Measurements from ENCODE around the gene MYBPH.

Gene MYBPH

GRCh38 chr1:203199002-203199401 is 23.4 kb upstream of the MYBPH start:
- H3K4me2 ChIP-seq (ENCODE audit: low read length, poor library complexity, severe bottlenecking): no peak overlapping the region
- H2AFZ ChIP-seq (ENCODE audit: low read depth, low read length): no peak overlapping the region
- peak overlapping the region; percentile 82 for H3K9ac ChIP-seq (ENCODE audit: low read length)
- peak overlapping the region; percentile 10 for H4K8ac ChIP-seq (ENCODE audit: low read length)
- no peak for DNase-seq
- H3K9me3 ChIP-seq (ENCODE audit: control insufficient read depth, low read length): no peaks in the 10 kb centered on the region
- peak overlapping the region in 1 of 2 experiments; percentile 37 for H3K14ac ChIP-seq (ENCODE audit: low read length in 2 of 2)
- no peaks in the 10 kb centered on the region for H3K36me3 ChIP-seq (ENCODE audit: control insufficient read depth in 1 of 2, insufficient read depth in 2 of 2, low read depth in 1 of 2, low read length in 2 of 2)
- no peak overlapping the region for H2BK15ac ChIP-seq (ENCODE audit: low read depth, poor library complexity, severe bottlenecking)
- H2BK12ac ChIP-seq (ENCODE audit: low read length in 2 of 2): peak overlapping the region; percentile 90
- H3K4me1 ChIP-seq (ENCODE audit: control insufficient read depth, insufficient read depth, low read depth, low read length): peaks cover 14% of the 10 kb centered on the region
- H3K4ac ChIP-seq (ENCODE audit: low read depth in 1 of 2, low read length in 2 of 2): peak overlapping the region; percentile 35 to 79
- peak overlapping the region; percentile 72 for H2AK5ac ChIP-seq (ENCODE audit: low read length, severe bottlenecking)
- H2BK120ac ChIP-seq (ENCODE audit: low read depth, low read length): no peak overlapping the region
- no peaks in the 10 kb centered on the region for H3K27me3 ChIP-seq (ENCODE audit: control insufficient read depth in 1 of 2, insufficient read depth in 1 of 2, low read length in 2 of 2)
- H3K27ac ChIP-seq (ENCODE audit: low read length, poor library complexity, severe bottlenecking): no peak overlapping the region
- H3K23ac ChIP-seq (ENCODE audit: low read length in 2 of 2): no peak overlapping the region
- 96% methylated on average over 3 of the region's 3 CpGs for WGBS
- H3K4me3 ChIP-seq (ENCODE audit: insufficient read depth in 1 of 2, low read depth in 1 of 2, low read length in 2 of 2): peak overlapping the region in 1 of 2 experiments; percentile 36
- H2BK5ac ChIP-seq (ENCODE audit: low read depth, low read length, poor library complexity, severe bottlenecking): no peak overlapping the region
- H3K18ac ChIP-seq (ENCODE audit: low read depth in 1 of 2, low read length in 2 of 2): peak overlapping the region; percentile 49 to 96
- peak overlapping the region; percentile 15 for H4K91ac ChIP-seq (ENCODE audit: low read length)
- H3K79me1 ChIP-seq (replicated peaks; ENCODE audit: low read length, poor library complexity, severe bottlenecking): no peaks in the 10 kb centered on the region

- Histone ChIP-seq H3K9me3 (ENCODE audit: control insufficient read depth, low read length) (no peaks in the 10 kb centered on the region), H3K4me3 (ENCODE audit: insufficient read depth in 1 of 2, low read depth in 1 of 2, low read length in 2 of 2) (no peak overlapping the region), H3K79me1 (replicated peaks; ENCODE audit: low read length, poor library complexity, severe bottlenecking) (no peaks in the 10 kb centered on the region), H2BK12ac (ENCODE audit: low read length in 2 of 2) (peak overlapping the region in 1 of 2 experiments; percentile 98), H3K27ac (ENCODE audit: low read length, poor library complexity, severe bottlenecking) (peak overlapping the region; percentile 43), H3K4me2 (ENCODE audit: low read length, poor library complexity, severe bottlenecking) (no peak overlapping the region), H3K9ac (ENCODE audit: low read length) (no peak overlapping the region), H2BK120ac (ENCODE audit: low read depth, low read length) (no peak overlapping the region), H3K18ac (ENCODE audit: low read depth in 1 of 2, low read length in 2 of 2) (peak overlapping the region; percentile 25 to 90), H3K14ac (ENCODE audit: low read length in 2 of 2) (no peak overlapping the region), H4K8ac (ENCODE audit: low read length) (peak overlapping the region; percentile 22), H3K4ac (ENCODE audit: low read depth in 1 of 2, low read length in 2 of 2) (peak overlapping the region in 1 of 2 experiments; percentile 29), H3K4me1 (ENCODE audit: control insufficient read depth, insufficient read depth, low read depth, low read length) (peaks cover 14% of the 10 kb centered on the region), H3K27me3 (ENCODE audit: control insufficient read depth in 1 of 2, insufficient read depth in 1 of 2, low read length in 2 of 2) (no peaks in the 10 kb centered on the region), H2BK15ac (ENCODE audit: low read depth, poor library complexity, severe bottlenecking) (no peak overlapping the region), H3K23ac (ENCODE audit: low read length in 2 of 2) (no peak overlapping the region), H2AK5ac (ENCODE audit: low read length, severe bottlenecking) (no peak overlapping the region), H4K91ac (ENCODE audit: low read length) (no peak overlapping the region), H2BK5ac (ENCODE audit: low read depth, low read length, poor library complexity, severe bottlenecking) (no peak overlapping the region), H3K36me3 (ENCODE audit: control insufficient read depth in 1 of 2, insufficient read depth in 2 of 2, low read depth in 1 of 2, low read length in 2 of 2) (no peaks in the 10 kb centered on the region), H2AFZ (ENCODE audit: low read depth, low read length) (no peak overlapping the region)
- 0% methylated on average over 1 of the region's 3 CpGs for WGBS
- DNase-seq: peak; percentile 86
Observed at GRCh38 chr1:203197625-203198024, 22.0 kb upstream of the MYBPH start.

GRCh38 chr1:203196371-203196770 is 20.7 kb upstream of the MYBPH start:
- Histone ChIP-seq H2BK5ac (ENCODE audit: low read depth, low read length, poor library complexity, severe bottlenecking) (peak overlapping the region; percentile 2), H3K27me3 (ENCODE audit: control insufficient read depth in 1 of 2, insufficient read depth in 1 of 2, low read length in 2 of 2) (no peaks in the 10 kb centered on the region), H2BK120ac (ENCODE audit: low read depth, low read length) (no peak overlapping the region), H4K8ac (ENCODE audit: low read length) (peak overlapping the region; percentile 54), H3K4me3 (ENCODE audit: insufficient read depth in 1 of 2, low read depth in 1 of 2, low read length in 2 of 2) (no peak overlapping the region), H2AK5ac (ENCODE audit: low read length, severe bottlenecking) (peak overlapping the region; percentile 69), H3K23ac (ENCODE audit: low read length in 2 of 2) (no peak overlapping the region), H3K79me1 (replicated peaks; ENCODE audit: low read length, poor library complexity, severe bottlenecking) (no peaks in the 10 kb centered on the region), H3K27ac (ENCODE audit: low read length, poor library complexity, severe bottlenecking) (no peak overlapping the region), H3K4me1 (ENCODE audit: control insufficient read depth, insufficient read depth, low read depth, low read length) (peaks cover 14% of the 10 kb centered on the region), H4K91ac (ENCODE audit: low read length) (peak overlapping the region; percentile 62), H3K18ac (ENCODE audit: low read depth in 1 of 2, low read length in 2 of 2) (peak overlapping the region; percentile 25 to 90), H3K14ac (ENCODE audit: low read length in 2 of 2) (peak overlapping the region in 1 of 2 experiments; percentile 91), H3K36me3 (ENCODE audit: control insufficient read depth in 1 of 2, insufficient read depth in 2 of 2, low read depth in 1 of 2, low read length in 2 of 2) (no peaks in the 10 kb centered on the region), H3K4me2 (ENCODE audit: low read length, poor library complexity, severe bottlenecking) (no peak overlapping the region), H2AFZ (ENCODE audit: low read depth, low read length) (no peak overlapping the region), H3K4ac (ENCODE audit: low read depth in 1 of 2, low read length in 2 of 2) (peak overlapping the region; percentile 19 to 34), H3K9ac (ENCODE audit: low read length) (peak overlapping the region; percentile 19), H3K9me3 (ENCODE audit: control insufficient read depth, low read length) (no peaks in the 10 kb centered on the region), H2BK12ac (ENCODE audit: low read length in 2 of 2) (peak overlapping the region; percentile 81 to 98), H2BK15ac (ENCODE audit: low read depth, poor library complexity, severe bottlenecking) (peak overlapping the region; percentile 2)
- WGBS: 96% methylated on average over 3 of the region's 3 CpGs
- DNase-seq: no peak

- H3K18ac ChIP-seq (ENCODE audit: low read depth in 1 of 2, low read length in 2 of 2): no peak overlapping the region
- H3K4me3 ChIP-seq (ENCODE audit: insufficient read depth in 1 of 2, low read depth in 1 of 2, low read length in 2 of 2): no peak overlapping the region
- no peak overlapping the region for H2BK12ac ChIP-seq (ENCODE audit: low read length in 2 of 2)
- no peak overlapping the region for H4K91ac ChIP-seq (ENCODE audit: low read length)
- H2BK5ac ChIP-seq (ENCODE audit: low read depth, low read length, poor library complexity, severe bottlenecking): no peak overlapping the region
- peaks cover 3% of the 10 kb centered on the region for H3K4me1 ChIP-seq (ENCODE audit: control insufficient read depth, insufficient read depth, low read depth, low read length)
- no peak for DNase-seq
- H3K9me3 ChIP-seq (ENCODE audit: control insufficient read depth, low read length): no peaks in the 10 kb centered on the region
- H3K14ac ChIP-seq (ENCODE audit: low read length in 2 of 2): no peak overlapping the region
- no peak overlapping the region for H3K23ac ChIP-seq (ENCODE audit: low read length in 2 of 2)
- whole genome bisulfite sequencing: over 99% methylated on average over 2 of the region's 2 CpGs
- no peak overlapping the region for H3K9ac ChIP-seq (ENCODE audit: low read length)
- no peak overlapping the region for H2BK120ac ChIP-seq (ENCODE audit: low read depth, low read length)
- H3K4me2 ChIP-seq (ENCODE audit: low read length, poor library complexity, severe bottlenecking): no peak overlapping the region
- peaks cover 0 to 7% of the 10 kb centered on the region in 2 experiments for H3K27me3 ChIP-seq (ENCODE audit: control insufficient read depth in 1 of 2, insufficient read depth in 1 of 2, low read length in 2 of 2)
- H2BK15ac ChIP-seq (ENCODE audit: low read depth, poor library complexity, severe bottlenecking): no peak overlapping the region
- no peak overlapping the region for H3K4ac ChIP-seq (ENCODE audit: low read depth in 1 of 2, low read length in 2 of 2)
- H2AK5ac ChIP-seq (ENCODE audit: low read length, severe bottlenecking): no peak overlapping the region
- no peaks in the 10 kb centered on the region for H3K79me1 ChIP-seq (replicated peaks; ENCODE audit: low read length, poor library complexity, severe bottlenecking)
- H4K8ac ChIP-seq (ENCODE audit: low read length): no peak overlapping the region
- H2AFZ ChIP-seq (ENCODE audit: low read depth, low read length): no peak overlapping the region
- no peaks in the 10 kb centered on the region for H3K36me3 ChIP-seq (ENCODE audit: control insufficient read depth in 1 of 2, insufficient read depth in 2 of 2, low read depth in 1 of 2, low read length in 2 of 2)
- H3K27ac ChIP-seq (ENCODE audit: low read length, poor library complexity, severe bottlenecking): no peak overlapping the region
Observed at GRCh38 chr1:203190949-203191348, 15.3 kb upstream of the MYBPH start.
